Colon (tissue), 2 donors: ENCODE measurements around the gene ITPKB.
"Not testable (repeated sequence)": the region's sequence is repeated elsewhere in the genome, so short reads cannot be mapped to it uniquely, and the experiment has no call there.

ENCODE experiments used
- FAIRE-seq: peaks from 2 replicates; lab custom pipeline; 2012; peaks lifted over from hg19 to GRCh38; lab: Jason Lieb, UNC
- donor health status: control.
- donor health status: control.

Gene ITPKB

DNA sequence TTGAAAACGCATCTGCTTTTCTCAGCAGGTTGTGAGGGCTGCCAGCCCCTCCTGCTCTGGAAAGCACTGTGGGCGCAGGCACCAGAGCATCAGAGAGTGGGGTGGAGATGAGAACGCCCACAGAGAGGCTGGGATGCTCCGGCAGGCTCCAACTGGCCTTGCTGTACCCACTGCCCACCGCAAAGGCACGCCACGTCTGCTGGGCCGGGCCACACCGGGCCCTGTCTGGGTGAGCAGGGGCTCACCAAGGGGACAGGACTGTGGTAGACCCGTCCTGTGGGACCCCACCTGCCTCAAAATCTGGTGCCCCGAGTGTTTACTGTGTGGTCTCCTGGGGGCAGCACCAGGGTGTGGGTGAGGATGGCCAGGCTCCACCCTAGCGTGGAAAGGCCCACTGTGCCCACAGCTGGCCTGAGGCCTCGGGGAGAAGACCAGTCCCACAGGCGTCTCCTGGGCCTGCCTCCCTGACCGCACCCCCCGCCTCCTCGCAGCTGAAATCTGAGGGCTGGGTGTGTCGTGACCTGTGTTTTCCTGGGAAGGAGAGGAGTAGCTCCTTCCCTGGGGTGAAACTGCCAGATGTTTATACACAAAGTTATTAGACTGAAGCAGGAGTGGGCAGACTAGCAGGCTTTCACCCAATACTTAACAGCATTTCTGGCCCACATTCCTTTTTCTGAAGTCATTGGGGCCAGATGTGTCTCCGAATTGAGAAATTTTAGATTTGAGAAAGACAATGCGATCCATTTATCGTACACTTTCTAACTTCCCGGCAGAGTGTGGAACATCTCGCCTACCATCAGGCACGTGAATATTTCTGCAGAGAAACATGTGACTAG lies 136.7 kb downstream of the ITPKB start:
- no peak for FAIRE-seq

- FAIRE-seq = no peak
Observed at GRCh38 chr1:226601456-226601855, 137.6 kb downstream of the ITPKB start.

- FAIRE-seq = no peak
Observed at GRCh38 chr1:226600254-226600653, 138.8 kb downstream of the ITPKB start.

DNA sequence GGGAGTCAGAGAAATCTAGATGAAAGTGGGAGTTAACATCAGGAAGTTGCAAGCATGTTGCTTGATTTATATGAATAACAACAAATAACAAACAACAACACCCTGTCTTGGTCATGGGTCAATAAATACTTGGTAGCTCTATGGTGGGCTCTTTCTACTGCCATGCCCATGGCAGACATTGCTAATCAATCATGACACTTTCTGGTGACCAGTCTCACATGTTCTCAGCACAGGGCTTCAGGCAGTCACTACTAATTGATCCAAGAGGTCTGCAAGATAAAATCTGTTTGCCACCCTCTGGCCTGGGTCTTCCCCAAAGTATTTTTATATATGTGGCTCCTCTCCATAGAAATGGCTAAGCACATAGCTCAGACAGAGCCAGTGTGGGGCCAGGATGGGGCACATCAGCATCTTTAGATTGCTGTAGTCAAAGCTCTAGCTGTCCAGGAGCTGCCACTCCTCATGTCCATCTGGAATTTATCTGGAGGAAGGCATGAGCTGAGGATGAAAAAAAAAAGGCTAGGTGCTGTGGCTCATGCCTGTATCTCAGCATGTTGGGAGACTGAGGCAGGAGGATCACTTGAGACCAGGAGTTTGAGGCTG lies 139.3 kb downstream of the ITPKB start:
- no peak for FAIRE-seq

DNA sequence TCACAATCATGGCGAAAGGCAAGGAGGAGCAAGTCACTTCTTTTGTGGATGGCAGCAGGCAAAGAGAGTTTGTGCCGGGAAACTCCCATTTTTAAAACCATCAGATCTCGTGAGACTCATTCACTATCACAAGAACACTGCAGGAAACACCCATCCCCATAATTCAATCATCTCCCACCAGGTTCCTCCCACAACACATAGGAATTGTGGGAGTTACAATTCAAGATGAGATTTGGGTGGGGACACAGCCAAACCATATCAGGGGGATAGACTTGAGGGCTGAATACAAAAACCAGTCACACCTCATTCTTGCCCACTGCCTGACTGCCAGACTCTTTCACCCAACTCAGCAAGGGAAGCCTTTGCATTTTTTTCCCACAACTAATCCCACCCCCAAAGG lies 140.1 kb downstream of the ITPKB start:
- FAIRE-seq = not testable (repeated sequence)

DNA sequence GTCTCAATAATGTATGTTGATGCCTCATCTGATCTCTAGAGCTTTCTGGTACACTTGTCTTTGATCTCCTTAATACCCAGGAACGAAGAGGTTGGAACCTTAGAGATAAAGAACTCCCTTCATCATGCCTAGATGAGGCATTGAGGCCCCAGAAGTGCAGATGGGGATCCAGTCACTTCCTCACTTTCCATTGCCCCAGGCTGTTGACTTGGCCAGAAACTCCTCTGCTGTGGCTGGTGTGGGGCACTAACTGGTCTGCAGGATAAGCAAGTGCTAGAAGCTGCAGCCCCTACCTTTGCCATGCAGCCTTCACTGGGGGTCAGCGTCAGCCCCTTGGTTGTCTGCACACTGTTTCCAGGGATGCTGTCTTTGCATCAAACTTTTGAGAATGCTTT lies 140.6 kb downstream of the ITPKB start:
- no peak for FAIRE-seq

DNA sequence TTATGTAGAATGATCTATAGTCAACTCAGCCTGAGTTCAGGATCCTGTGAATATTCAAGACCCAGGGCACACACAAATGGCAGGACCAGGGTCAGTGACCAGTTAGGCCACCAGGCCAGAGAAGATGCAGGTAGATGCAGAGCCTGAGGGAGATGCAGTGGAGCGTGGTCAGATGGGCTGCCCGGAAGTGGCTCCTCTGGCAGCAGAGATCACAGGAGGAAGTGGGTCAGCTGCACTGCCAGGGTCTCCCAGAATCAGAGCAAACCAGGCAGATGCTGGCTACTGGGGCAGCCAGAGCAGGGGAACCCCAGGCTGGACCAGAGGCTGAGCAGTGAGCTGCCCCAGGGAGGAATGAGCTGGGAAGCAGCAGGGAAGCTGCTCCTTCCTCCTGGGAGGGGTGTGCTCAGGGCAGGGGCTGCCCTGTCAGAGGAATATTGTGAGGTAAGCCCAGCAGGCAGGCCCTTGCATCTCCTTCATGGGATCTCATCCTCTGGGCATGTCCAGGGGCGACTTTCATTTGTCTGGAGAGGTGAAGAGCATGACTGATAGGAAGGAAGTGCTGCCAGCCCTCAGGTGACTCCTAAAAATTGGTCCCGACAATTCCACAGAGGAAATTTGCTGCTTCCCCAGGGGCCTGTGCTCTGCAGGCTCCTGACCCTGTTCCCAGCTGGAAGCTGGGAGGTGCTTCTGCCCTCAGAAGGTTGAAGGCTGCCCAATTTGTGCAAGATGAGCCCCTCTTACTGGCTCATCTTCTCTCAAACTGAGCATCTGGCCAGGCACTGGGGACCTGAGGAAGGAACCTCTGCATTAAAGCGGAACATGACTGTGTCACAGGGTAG lies 141.2 kb downstream of the ITPKB start:
- FAIRE-seq = no peak

DNA sequence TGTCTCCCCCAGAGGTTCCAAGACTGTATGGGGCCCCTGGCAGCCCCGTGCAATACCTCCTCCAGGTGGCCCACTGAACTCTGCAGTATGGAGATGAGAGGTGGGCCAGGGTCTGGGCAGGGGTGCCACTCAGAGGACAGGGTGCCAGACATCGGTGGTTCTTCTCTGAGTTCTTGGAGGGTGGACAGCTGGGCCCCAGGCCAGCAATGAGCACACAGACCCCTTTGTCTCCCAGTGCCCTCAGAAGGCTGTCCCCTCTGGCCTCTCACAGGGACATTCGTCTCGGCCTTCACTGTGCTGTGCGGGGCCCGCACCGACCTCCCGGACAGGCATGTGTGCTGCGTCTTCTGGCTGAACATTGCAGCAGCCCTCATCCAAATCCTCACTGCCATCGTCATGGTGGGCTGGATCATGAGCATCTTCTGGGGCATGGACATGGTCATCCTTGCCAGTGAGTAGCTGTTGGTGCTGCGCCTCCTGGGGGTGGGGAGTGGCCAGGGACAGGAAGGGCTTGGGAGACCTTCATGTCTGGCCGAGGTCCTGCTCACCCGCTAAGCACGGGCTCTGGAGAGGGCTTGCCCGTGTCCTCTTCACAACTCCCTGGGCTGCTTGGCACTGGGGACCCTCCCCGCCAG lies 142.4 kb downstream of the ITPKB start:
- FAIRE-seq = no peak

- FAIRE-seq = no peak
Observed at GRCh38 chr1:226593541-226593940, 145.5 kb downstream of the ITPKB start.

DNA sequence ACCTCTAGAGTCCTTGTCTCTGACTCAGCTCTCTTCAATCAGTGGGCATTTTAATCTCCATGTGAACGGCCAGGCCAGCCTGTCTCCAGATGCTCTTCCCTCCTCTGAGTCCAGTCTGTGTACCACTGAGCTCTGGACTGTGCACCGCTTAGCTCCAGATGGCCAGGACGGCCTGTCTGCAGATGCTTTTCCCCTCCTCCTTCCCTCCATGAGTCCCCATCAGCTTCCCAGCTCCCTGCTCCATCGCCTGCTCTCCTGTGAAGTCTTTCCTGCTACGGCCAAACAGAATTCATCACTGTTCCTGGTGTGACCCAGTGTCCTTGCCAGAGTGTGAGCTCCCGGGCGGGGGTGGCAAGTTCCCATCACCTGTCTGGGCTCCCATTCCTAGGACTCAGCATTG lies 148.5 kb downstream of the ITPKB start:
- FAIRE-seq = no peak

DNA sequence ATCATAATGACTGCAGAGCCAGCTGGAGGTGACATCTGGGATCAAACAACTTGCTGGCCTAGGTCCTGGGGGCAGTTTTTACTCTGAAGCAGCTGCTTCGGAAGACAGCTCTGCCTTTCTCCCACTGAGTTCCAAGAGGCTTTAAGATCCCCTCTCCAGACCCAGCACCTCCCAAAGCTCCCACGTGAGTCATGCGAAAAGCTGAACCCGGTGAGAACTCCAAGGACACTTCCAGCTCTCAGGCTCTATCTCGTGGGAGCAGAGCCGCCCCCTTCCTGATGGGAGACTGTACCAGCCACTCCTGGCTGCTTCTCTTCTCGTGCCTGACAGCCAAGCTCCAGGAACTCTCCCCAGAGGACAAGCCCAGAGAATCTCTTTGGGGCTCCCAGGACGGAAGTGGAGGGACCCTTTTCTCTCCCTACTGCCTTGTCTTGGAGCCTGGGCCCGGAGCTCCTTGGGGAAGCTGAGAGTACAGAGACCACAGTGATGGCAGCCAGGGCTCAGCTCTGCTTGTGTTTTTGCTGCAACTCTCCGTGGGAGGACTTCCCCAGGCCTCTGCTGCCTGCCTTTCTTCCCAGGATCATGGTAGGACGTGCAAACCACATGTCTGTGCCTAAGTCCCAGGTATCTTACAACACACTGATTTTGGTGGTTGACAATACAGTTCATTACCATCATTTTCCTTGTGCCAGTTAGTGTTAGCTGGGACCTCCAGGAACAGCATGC lies 149.9 kb downstream of the ITPKB start:
- no peak for FAIRE-seq

DNA sequence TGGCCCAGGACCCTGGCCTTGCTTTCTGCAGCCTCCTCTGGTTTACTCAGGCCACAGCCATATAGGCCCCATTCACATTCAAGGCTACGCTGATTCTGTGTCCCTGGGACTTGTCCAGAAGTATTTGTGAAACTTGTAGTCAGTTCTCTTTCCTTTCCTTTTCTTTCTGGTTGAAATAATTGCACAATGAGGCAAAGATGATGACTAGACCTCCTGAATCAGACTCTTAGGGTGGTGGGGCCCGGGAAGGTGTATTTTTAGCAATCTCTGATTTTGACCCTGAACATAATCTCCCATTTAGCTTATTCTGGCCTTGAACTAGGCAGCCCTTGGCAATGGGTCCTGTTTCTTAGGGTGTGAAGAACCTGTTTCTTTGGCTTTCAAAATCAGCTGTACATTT lies 150.6 kb downstream of the ITPKB start:
- no peak for FAIRE-seq

DNA sequence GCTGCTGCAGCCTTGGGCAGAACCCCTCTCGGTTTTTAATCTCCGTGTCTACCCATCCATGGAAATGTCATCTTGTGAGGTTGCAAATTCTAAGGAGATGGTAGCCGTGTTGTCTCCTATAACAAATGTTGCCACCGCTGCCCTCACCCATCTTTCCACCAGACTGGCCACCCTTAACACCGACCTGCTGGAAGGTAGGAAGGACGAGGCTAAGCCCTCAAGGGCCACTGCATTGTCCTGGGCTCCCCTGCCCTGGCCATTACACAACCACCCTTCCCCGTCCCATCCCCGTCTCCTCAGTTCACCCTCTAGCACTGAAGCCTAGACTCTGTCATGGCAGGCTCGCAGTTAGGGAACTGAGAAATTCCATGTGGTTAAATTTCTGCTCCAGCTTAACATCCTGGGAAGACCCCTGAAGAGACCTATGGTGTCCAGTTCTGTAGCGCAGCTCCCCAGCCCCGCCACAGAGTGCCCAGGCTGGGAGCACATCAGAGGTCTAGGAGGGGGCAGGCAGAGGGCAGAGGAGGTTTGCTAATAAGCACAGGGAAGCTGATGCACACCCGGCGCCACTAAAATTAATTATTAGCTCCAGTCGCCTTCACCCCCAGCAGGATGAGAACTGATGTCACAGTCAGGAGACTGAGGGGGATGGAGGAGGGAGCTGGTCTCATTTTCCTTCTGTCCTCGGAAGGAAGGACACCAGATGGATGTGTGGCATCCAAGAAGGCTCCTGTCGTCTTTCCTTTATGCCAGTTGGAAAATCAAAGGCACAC lies 152.2 kb downstream of the ITPKB start:
- no peak for FAIRE-seq

GRCh38 chr1:226586116-226586515 lies 153.0 kb downstream of the ITPKB start:
- no peak for FAIRE-seq

- no peak for FAIRE-seq
Observed at GRCh38 chr1:226584164-226584563, 154.9 kb downstream of the ITPKB start.

GRCh38 chr1:226582966-226583365 lies 156.1 kb downstream of the ITPKB start:
- no peak for FAIRE-seq
